HCT116 (cell line): ENCODE measurements around the gene ZC3H13. TPM values are rescaled to one million over a fixed set of nuclear protein-coding genes. Genes with fewer than 3 reads are reported as not detected.

Experiments used
- ATAC-seq: fragments of 200-7000 bp; cut with Tn5 transposase; 2 replicates; pipeline ENCODE4 v1.9.1; 2020; ENCODE audit warnings: mild to moderate bottlenecking, moderate library complexity
- BruUV-seq: library from RNA; stranded (reverse); fragments of 400-500 nt; replicated peaks from 2 replicates; lab custom pipeline; 2021; lab: Mats Ljungman, UMichigan
- CTCF ChIA-PET: fragments of 300-600 bp; sonication (Branson Sonifier 250); formaldehyde crosslinking; loops from one replicate; lab custom pipeline; 2021; ENCODE audit warnings: antibody characterized with exemption; lab: Charles Lee
- POLR2A ChIA-PET: fragments of 300-600, 350-600 bp; sonication (Branson Sonifier 250); formaldehyde crosslinking; loops from one replicate; lab custom pipeline; 2021; ENCODE audit warnings: antibody characterized with exemption; lab: Charles Lee
- RAD21 ChIA-PET, 2 experiments: fragments of 300-600 bp; sonication (Branson Sonifier 250); formaldehyde crosslinking; loops; one replicate each; lab custom pipeline; 2023; ENCODE audit warnings: low total read pairs in 2 of 2; ENCODE audit not compliant: uncharacterized antibody in 2 of 2, unreplicated experiment in 2 of 2, low non-redundant PET in 1 of 2; lab: Charles Lee
- DNase-seq: peaks from one replicate; pipeline ENCODE4 v3.0.0-alpha.2; 2010; ENCODE audit warnings: low read depth, low spot score
- H2AFZ ChIP-seq: fragments of 200-600 bp; shearing (Covaris generic), sonication (generic); 2 replicates; pipeline ENCODE4 v1.6.1; 2017; ENCODE audit warnings: low read depth, mixed run types, mixed read lengths, antibody characterized with exemption, low read length; ENCODE audit not compliant: poor library complexity, severe bottlenecking
- H3K27ac ChIP-seq: 2 replicates; pipeline ENCODE4 v1.5.1; 2012; ENCODE audit warnings: low read depth, low read length
- H3K27me3 ChIP-seq: fragments of 200-600 bp; sonication (generic); 2 replicates; pipeline ENCODE4 v1.6.1; 2016; ENCODE audit warnings: mixed run types, low read length, mixed read lengths; ENCODE audit not compliant: insufficient read depth
- H3K36me3 ChIP-seq, 2 experiments: fragments of 200-500 bp in 1 of 2; fragments of 200-600 bp in 1 of 2; sonication (Bioruptor generic) in 1 of 2; sonication (generic) in 1 of 2; 2 replicates each; pipeline versions ENCODE4 v1.5.1 to v1.6.1; 2014 to 2016; ENCODE audit warnings: low read length in 2 of 2, inconsistent platforms in 1 of 2, mixed read lengths in 1 of 2, mixed run types in 1 of 2; ENCODE audit not compliant: insufficient read depth in 2 of 2, control insufficient read depth in 1 of 2
- H3K4me1 ChIP-seq, 2 experiments: fragments of 200-600 bp in 1 of 2; sonication (generic) in 1 of 2; 2 replicates each; pipeline versions ENCODE4 v1.5.1 to v1.6.1; 2012 to 2017; ENCODE audit warnings: low read length in 2 of 2, inconsistent platforms in 1 of 2, mild to moderate bottlenecking in 1 of 2, mixed read lengths in 1 of 2, mixed run types in 1 of 2, moderate library complexity in 1 of 2; ENCODE audit not compliant: insufficient read depth in 2 of 2, control insufficient read depth in 1 of 2
- H3K4me2 ChIP-seq: fragments of 200-600 bp; sonication (generic); 2 replicates; pipeline ENCODE4 v1.6.1; 2017; ENCODE audit warnings: mixed run types, low read length, mixed read lengths
- H3K4me3 ChIP-seq, 2 experiments: fragments of 200-600 bp in 1 of 2; sonication (generic) in 1 of 2; replicated peaks in 1 of 2; 2 replicates each; pipeline ENCODE4 v1.5.1; 2011 to 2016; ENCODE audit warnings: low read length in 2 of 2, control low read depth in 1 of 2, low read depth in 1 of 2, mild to moderate bottlenecking in 1 of 2, mixed read lengths in 1 of 2, mixed run types in 1 of 2
- H3K79me2 ChIP-seq: fragments of 200-600 bp; sonication (generic); 2 replicates; pipeline ENCODE4 v1.6.1; 2017; ENCODE audit warnings: mild to moderate bottlenecking, mixed run types, low read length, moderate library complexity, mixed read lengths; ENCODE audit not compliant: insufficient read depth
- H3K9ac ChIP-seq: fragments of 200-600 bp; sonication (generic); 2 replicates; pipeline ENCODE4 v1.6.1; 2016; ENCODE audit warnings: low read length, mixed read lengths
- H3K9me2 ChIP-seq: fragments of 200-600 bp; sonication (generic), shearing (Covaris generic); 2 replicates; pipeline ENCODE4 v1.6.1; 2017; ENCODE audit warnings: mixed run types, mild to moderate bottlenecking, moderate library complexity; ENCODE audit not compliant: insufficient read depth
- H3K9me3 ChIP-seq, 2 experiments: fragments of 200-500 bp in 1 of 2; fragments of 200-600 bp in 1 of 2; sonication (Bioruptor generic) in 1 of 2; sonication (generic) in 1 of 2; 2 replicates each; pipeline ENCODE4 v1.6.1; 2014 to 2017; ENCODE audit warnings: low read length in 2 of 2, mixed read lengths in 2 of 2, inconsistent platforms in 1 of 2, low read depth in 1 of 2, mild to moderate bottlenecking in 1 of 2, mixed run types in 1 of 2, moderate library complexity in 1 of 2; ENCODE audit not compliant: control insufficient read depth in 1 of 2, insufficient read depth in 1 of 2
- H4K20me1 ChIP-seq: fragments of 200-600 bp; sonication (generic), shearing (Covaris generic); 2 replicates; pipeline ENCODE4 v1.6.1; 2017; ENCODE audit warnings: mixed run types, mild to moderate bottlenecking, moderate library complexity; ENCODE audit not compliant: insufficient read depth
- CBX3 ChIP-seq: IDR thresholded peaks from 2 replicates; pipeline ENCODE4 v1.6.1; 2012; ENCODE audit warnings: low read depth
- EGR1 ChIP-seq: IDR thresholded peaks from 2 replicates; pipeline ENCODE4 v1.6.1; 2012; ENCODE audit warnings: low read depth
- ELF1 ChIP-seq: IDR thresholded peaks from 2 replicates; pipeline ENCODE4 v1.6.1; 2012; ENCODE audit warnings: low read depth, borderline replicate concordance
- EZH2 ChIP-seq: fragments of 200-600 bp; sonication (generic); IDR thresholded peaks from 2 replicates; pipeline ENCODE4 v1.6.1; 2017; ENCODE audit warnings: antibody characterized with exemption, mixed run types
- EZH2phosphoT487 ChIP-seq: fragments of 200-600 bp; IDR thresholded peaks from 2 replicates; pipeline ENCODE4 v1.6.1; 2018; ENCODE audit warnings: antibody characterized with exemption, borderline replicate concordance
- FOSL1 ChIP-seq: IDR thresholded peaks from 2 replicates; pipeline ENCODE4 v1.6.1; 2012; ENCODE audit warnings: low read depth
- JUND ChIP-seq: IDR thresholded peaks from 2 replicates; pipeline ENCODE4 v1.6.1; 2012
- POLR2A ChIP-seq: IDR thresholded peaks from 2 replicates; pipeline ENCODE4 v1.7.0; 2011; ENCODE audit warnings: borderline replicate concordance; ENCODE audit not compliant: insufficient read depth, insufficient read length; ENCODE audit errors: extremely low read depth
- POLR2AphosphoS5 ChIP-seq: IDR thresholded peaks from 2 replicates; pipeline ENCODE4 v1.6.1; 2011; ENCODE audit warnings: mild to moderate bottlenecking, low read depth, low read length, moderate library complexity
- RAD21 ChIP-seq: IDR thresholded peaks from 2 replicates; pipeline ENCODE4 v1.6.1; 2012; ENCODE audit warnings: low read depth, mild to moderate bottlenecking
- SIN3A ChIP-seq: IDR thresholded peaks from 2 replicates; pipeline ENCODE4 v1.6.1; 2012; ENCODE audit warnings: low read depth
- intact Hi-C: fragments of 100-400 bp; cut with micrococcal nuclease; formaldehyde crosslinking; loops from 2 replicates; pipeline ENCODE4 v1.10.0; 2022
- total RNA-seq: library from RNA; stranded (reverse); gene quantifications from one replicate; pipeline ENCODE4 v1.2.1, GENCODE V29; 2021; ENCODE audit not compliant: unreplicated experiment
- TF ChIP-seq, protein P1 (sequence below): IDR thresholded peaks from 2 replicates; pipeline ENCODE4 v1.6.1; 2012
- TF ChIP-seq, protein P2 (sequence below): IDR thresholded peaks from 2 replicates; pipeline ENCODE4 v1.6.1; 2012

ZC3H13 gene
- total RNA-seq, 1 experiment from 2014 or later, result 37.9 TPM

DNA sequence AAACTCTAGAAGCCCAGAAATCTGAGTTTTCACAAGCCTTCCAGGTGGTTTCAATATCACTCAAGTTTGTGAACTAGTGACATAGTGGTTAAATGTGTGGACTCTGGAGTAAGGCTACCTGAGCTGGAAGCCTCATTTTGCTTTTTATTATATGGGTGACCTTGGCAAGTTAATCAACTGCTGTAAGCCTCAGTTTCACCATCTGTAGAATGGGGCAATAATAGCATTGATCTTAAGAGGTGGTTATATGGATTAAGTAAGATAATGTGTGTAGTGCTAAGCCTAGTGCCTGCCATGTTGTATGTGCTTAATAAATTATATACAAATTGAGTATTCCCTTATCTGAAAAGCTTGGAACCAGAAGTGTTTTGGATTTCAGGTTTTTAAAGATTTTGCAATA is 135.5 kb downstream of the ZC3H13 start (continued):
- TF ChIP-seq, protein P1, sequence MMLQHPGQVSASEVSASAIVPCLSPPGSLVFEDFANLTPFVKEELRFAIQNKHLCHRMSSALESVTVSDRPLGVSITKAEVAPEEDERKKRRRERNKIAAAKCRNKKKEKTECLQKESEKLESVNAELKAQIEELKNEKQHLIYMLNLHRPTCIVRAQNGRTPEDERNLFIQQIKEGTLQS, result no peak
- TF ChIP-seq ELF1 (no peak), EZH2 (no peak), EZH2phosphoT487 (no peak), POLR2AphosphoS5 (no peak)

DNA sequence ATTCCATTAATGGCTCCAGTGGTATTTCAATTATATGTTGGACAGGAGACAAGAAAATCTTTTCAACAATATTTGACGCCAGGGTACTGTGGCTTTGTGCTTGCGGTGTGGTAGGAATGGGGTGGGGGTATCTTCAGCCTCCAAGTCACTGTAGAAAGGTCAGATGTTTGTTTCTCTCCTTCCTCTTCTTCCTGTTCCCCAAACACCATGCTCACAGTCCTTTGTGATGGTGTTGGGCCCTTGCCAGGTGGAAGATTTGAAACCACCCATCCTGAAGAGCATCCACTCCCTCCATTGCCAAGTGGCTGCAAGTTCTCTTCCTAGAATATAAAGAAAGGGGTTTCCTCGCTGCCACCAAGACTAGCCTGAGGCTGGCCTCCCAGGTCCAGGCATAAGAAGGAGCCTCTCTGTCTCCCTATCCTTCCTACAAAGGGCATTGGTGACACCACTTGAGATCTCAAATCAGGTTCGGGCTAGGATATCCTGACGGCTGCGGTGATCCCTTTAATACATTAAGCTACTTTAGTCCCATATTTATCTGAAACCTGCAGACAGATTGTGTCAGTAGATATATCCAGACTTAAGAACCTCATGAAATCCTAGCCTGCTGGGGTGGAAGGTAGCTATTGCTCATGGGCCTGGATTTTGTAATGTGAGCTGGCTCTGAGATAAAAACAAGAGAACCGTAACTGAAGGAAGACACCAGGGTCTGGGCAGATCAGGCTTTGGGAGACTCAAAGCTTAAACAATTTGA is 136.7 kb downstream of the ZC3H13 start:
- no peaks in the 10 kb centered on the region for H3K79me2 ChIP-seq
- no peaks in the 10 kb centered on the region for H4K20me1 ChIP-seq
- H3K4me2 ChIP-seq, result no peak overlapping the region
- no peak overlapping the region for H3K4me3 ChIP-seq
- H2AFZ ChIP-seq, result no peak overlapping the region
- RAD21 ChIA-PET, result no interaction called here
- POLR2A ChIA-PET, result no interaction called here
- 0 out of 2 replicates have a peak, but pooled peaks cover 3% of the 10 kb centered on the region for H3K27me3 ChIP-seq
- H3K9me3 ChIP-seq, result no peaks in the 10 kb centered on the region
- BruUV-seq, result no TSS peak
- DNase-seq (no peak), ATAC-seq (no peak)
- CTCF ChIA-PET, result no interaction called here
- no peak overlapping the region for H3K9ac ChIP-seq
- TF ChIP-seq CBX3, result no peak
- no peak for TF ChIP-seq EZH2phosphoT487
- TF ChIP-seq EZH2, result no peak
- no peak for TF ChIP-seq FOSL1
- TF ChIP-seq EGR1, result no peak
- TF ChIP-seq, protein P1, result no peak
- no peak for TF ChIP-seq RAD21
- TF ChIP-seq ELF1, result no peak
- TF ChIP-seq POLR2A, result no peak
- no peak for TF ChIP-seq JUND
- TF ChIP-seq SIN3A, result no peak
- TF ChIP-seq, protein P2, sequence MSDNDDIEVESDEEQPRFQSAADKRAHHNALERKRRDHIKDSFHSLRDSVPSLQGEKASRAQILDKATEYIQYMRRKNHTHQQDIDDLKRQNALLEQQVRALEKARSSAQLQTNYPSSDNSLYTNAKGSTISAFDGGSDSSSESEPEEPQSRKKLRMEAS, result no peak
- H3K9me2 ChIP-seq, result no peaks in the 10 kb centered on the region
- H3K27ac ChIP-seq, result no peak overlapping the region
- no peaks in the 10 kb centered on the region for H3K4me1 ChIP-seq
- no peaks in the 10 kb centered on the region for H3K36me3 ChIP-seq
- intact Hi-C loops, result no loop called here
